Glomerular visceral epithelial cell (primary cell): ENCODE measurements around the gene PKP3.
A peak's percentile ranks its signal among the peaks of the same experiment; 100 is the strongest.
"Not testable (repeated sequence)": the region's sequence is repeated elsewhere in the genome, so short reads cannot be mapped to it uniquely, and the experiment has no call there.

Source experiments
- DNase-seq: peaks from one replicate; pipeline ENCODE4 v3.0.0-alpha.2; 2016; ENCODE audit errors: extremely low spot score

PKP3 gene

GRCh38 chr11:377174-377865 lies 16.7 kb upstream of the PKP3 start:
- no peak for DNase-seq

- no peak for DNase-seq
These were observed 16.0 kb upstream of the PKP3 start for GRCh38 chr11:377883-378500.

- DNase-seq, result no peak
These were observed 14.6 kb upstream of the PKP3 start for GRCh38 chr11:379205-380094.

GRCh38 chr11:380095-380480 lies 13.9 kb upstream of the PKP3 start:
- no peak for DNase-seq

- DNase-seq, result no peak
These were observed 13.5 kb upstream of the PKP3 start for GRCh38 chr11:380491-380890.

GRCh38 chr11:380996-381395 lies 13.0 kb upstream of the PKP3 start:
- DNase-seq, result no peak

- no peak for DNase-seq
These were observed 12.4 kb upstream of the PKP3 start for GRCh38 chr11:381501-382072.

GRCh38 chr11:382081-382629 lies 11.9 kb upstream of the PKP3 start:
- no peak for DNase-seq

GRCh38 chr11:383431-383830 lies 10.6 kb upstream of the PKP3 start:
- DNase-seq, result no peak

GRCh38 chr11:384511-384910 lies 9.5 kb upstream of the PKP3 start:
- DNase-seq, result no peak

- no peak for DNase-seq
These were observed 8.2 kb upstream of the PKP3 start for GRCh38 chr11:385594-386351.

GRCh38 chr11:386483-386882 lies 7.5 kb upstream of the PKP3 start:
- no peak for DNase-seq

GRCh38 chr11:387193-387793 lies 6.7 kb upstream of the PKP3 start:
- DNase-seq, result no peak

- not testable (repeated sequence) for DNase-seq
These were observed 4.6 kb upstream of the PKP3 start for GRCh38 chr11:389369-389768.

- no peak for DNase-seq
These were observed 3.8 kb upstream of the PKP3 start for GRCh38 chr11:390175-390574.

- no peak for DNase-seq
These were observed 2.6 kb upstream of the PKP3 start for GRCh38 chr11:391117-392017.

- DNase-seq, result no peak
These were observed 1.8 kb upstream of the PKP3 start for GRCh38 chr11:392102-392777.

- DNase-seq, result peak; percentile 76
These were observed 583 bp upstream of the PKP3 start for GRCh38 chr11:393219-394033.
